TTC549 (cell line): Measurements from ENCODE around the gene MAGI1.

Experiments used
- FAIRE-seq: peaks from 2 replicates; lab custom pipeline; 2012; peaks lifted over from hg19 to GRCh38; lab: Jason Lieb, UNC

Gene MAGI1

GRCh38 chr3:65401359-65402305 lies 637.1 kb downstream of the MAGI1 start:
- FAIRE-seq, result no peak

GRCh38 chr3:65400899-65401298 lies 637.8 kb downstream of the MAGI1 start:
- FAIRE-seq, result no peak

GRCh38 chr3:65398953-65399352 lies 639.8 kb downstream of the MAGI1 start:
- FAIRE-seq, result no peak

GRCh38 chr3:65396078-65396477 lies 642.6 kb downstream of the MAGI1 start:
- FAIRE-seq, result no peak

- FAIRE-seq, result no peak
Measured at GRCh38 chr3:65391068-65391467, 647.6 kb downstream of the MAGI1 start.

- FAIRE-seq, result no peak
Measured at GRCh38 chr3:65385805-65386204, 652.9 kb downstream of the MAGI1 start.

GRCh38 chr3:65381496-65382010 lies 657.2 kb downstream of the MAGI1 start:
- FAIRE-seq, result no peak

GRCh38 chr3:65379223-65379622 lies 659.5 kb downstream of the MAGI1 start:
- no peak for FAIRE-seq

GRCh38 chr3:65377637-65378036 lies 661.1 kb downstream of the MAGI1 start:
- FAIRE-seq, result no peak

GRCh38 chr3:65376426-65376825 lies 662.3 kb downstream of the MAGI1 start:
- FAIRE-seq, result no peak

GRCh38 chr3:65371053-65371452 lies 667.7 kb downstream of the MAGI1 start:
- FAIRE-seq, result no peak

GRCh38 chr3:65368866-65369265 lies 669.9 kb downstream of the MAGI1 start:
- no peak for FAIRE-seq

GRCh38 chr3:65362688-65363087 lies 676.0 kb downstream of the MAGI1 start:
- FAIRE-seq, result no peak

GRCh38 chr3:65361448-65361847 lies 677.3 kb downstream of the MAGI1 start:
- no peak for FAIRE-seq

GRCh38 chr3:65356331-65357248 lies 682.1 kb downstream of the MAGI1 start:
- FAIRE-seq, result no peak

- no peak for FAIRE-seq
Measured at GRCh38 chr3:65354880-65355279, 683.8 kb downstream of the MAGI1 start.

- FAIRE-seq, result no peak
Measured at GRCh38 chr3:65352951-65353350, 685.8 kb downstream of the MAGI1 start.

- no peak for FAIRE-seq
Measured at GRCh38 chr3:65351753-65352152, 687.0 kb downstream of the MAGI1 start.

GRCh38 chr3:65350801-65351476 lies 687.8 kb downstream of the MAGI1 start:
- no peak for FAIRE-seq

GRCh38 chr3:65348398-65348995 lies 690.2 kb downstream of the MAGI1 start:
- no peak for FAIRE-seq

- no peak for FAIRE-seq
Measured at GRCh38 chr3:65347166-65347565, 691.6 kb downstream of the MAGI1 start.

GRCh38 chr3:65344846-65345245 lies 693.9 kb downstream of the MAGI1 start:
- FAIRE-seq, result no peak
